Panc1 (cell line): ENCODE measurements around the gene FIBCD1. TPM values are rescaled to one million over a fixed set of nuclear protein-coding genes. Genes with fewer than 3 reads are reported as not detected.

Experiments
- ATAC-seq: fragments of 200-7000 bp; cut with Tn5 transposase; 2 replicates; pipeline ENCODE4 v1.9.1; 2020; ENCODE audit warnings: mild to moderate bottlenecking, moderate library complexity
- BruUV-seq: library from RNA; stranded (reverse); fragments of 400-500 nt; replicated peaks from 2 replicates; lab custom pipeline; 2021; lab: Mats Ljungman, UMichigan
- CTCF ChIA-PET: fragments of 300-600 bp; sonication (Branson Sonifier 250); formaldehyde crosslinking; loops from one replicate; lab custom pipeline; 2022; ENCODE audit warnings: antibody characterized with exemption; lab: Charles Lee
- POLR2A ChIA-PET: fragments of 300-600 bp; sonication (Branson Sonifier 250); formaldehyde crosslinking; loops from one replicate; lab custom pipeline; 2022; ENCODE audit warnings: antibody characterized with exemption; lab: Charles Lee
- DNase-seq: peaks from one replicate; pipeline ENCODE4 v3.0.0-alpha.2; 2010; ENCODE audit warnings: low read depth, low spot score
- H3K27ac ChIP-seq: 2 replicates; pipeline ENCODE4 v1.5.1; 2011; ENCODE audit warnings: mild to moderate bottlenecking, low read length, inconsistent platforms
- H3K27me3 ChIP-seq: fragments of 200-500 bp; sonication (Bioruptor generic); 2 replicates; pipeline ENCODE4 v1.6.0; 2014; ENCODE audit warnings: low read length, inconsistent platforms; ENCODE audit not compliant: control insufficient read depth, insufficient read depth
- H3K36me3 ChIP-seq: fragments of 200-500 bp; sonication (Bioruptor generic); 2 replicates; pipeline ENCODE4 v1.5.1; 2014; ENCODE audit warnings: inconsistent platforms, mild to moderate bottlenecking, low read length, moderate library complexity; ENCODE audit not compliant: control insufficient read depth, insufficient read depth
- H3K4me1 ChIP-seq: 2 replicates; pipeline ENCODE4 v1.5.1; 2011; ENCODE audit warnings: inconsistent platforms, mild to moderate bottlenecking, low read length, moderate library complexity; ENCODE audit not compliant: control insufficient read depth, insufficient read depth
- H3K4me3 ChIP-seq, 2 experiments: 2 replicates each; pipeline ENCODE4 v1.5.1; 2011 to 2012; ENCODE audit warnings: low read depth in 2 of 2, low read length in 2 of 2, mild to moderate bottlenecking in 2 of 2, inconsistent platforms in 1 of 2, moderate library complexity in 1 of 2
- H3K9me3 ChIP-seq: fragments of 200-500 bp; sonication (Bioruptor generic); 2 replicates; pipeline ENCODE4 v1.5.1; 2014; ENCODE audit warnings: low read depth, mild to moderate bottlenecking, inconsistent platforms, low read length, moderate library complexity; ENCODE audit not compliant: control insufficient read depth, insufficient read depth
- CTCF ChIP-seq: fragments of 450-650 bp; IDR thresholded peaks from 2 replicates; pipeline ENCODE4 v1.5.1; 2017; ENCODE audit warnings: mild to moderate bottlenecking
- POLR2AphosphoS5 ChIP-seq: IDR thresholded peaks from 2 replicates; pipeline ENCODE4 v1.6.1; 2012; ENCODE audit warnings: mild to moderate bottlenecking, low read depth, low read length, moderate library complexity
- REST ChIP-seq, 2 experiments: IDR thresholded peaks; 2 replicates each; pipeline ENCODE4 v1.6.1; 2011 to 2012; ENCODE audit warnings: low read depth in 2 of 2, control low read depth in 1 of 2, low read length in 1 of 2, mild to moderate bottlenecking in 1 of 2, moderate library complexity in 1 of 2; ENCODE audit not compliant: insufficient read depth in 1 of 2
- SIN3A ChIP-seq: IDR thresholded peaks from 2 replicates; pipeline ENCODE4 v1.6.1; 2012; ENCODE audit warnings: low read depth, mild to moderate bottlenecking, low read length, moderate library complexity, borderline replicate concordance; ENCODE audit not compliant: insufficient read depth
- TCF7L2 ChIP-seq: IDR thresholded peaks from 2 replicates; pipeline ENCODE4 v1.6.1; 2011; ENCODE audit warnings: mild to moderate bottlenecking, low read depth, low read length, inconsistent platforms
- in situ Hi-C: cut with HindIII; loops from 2 replicates; pipeline ENCODE4 v1.10.0; 2016; ENCODE audit warnings: low sequenced_read_pairs, low pct_unique_long_range_greater_than_20kb
- intact Hi-C: fragments of 100-400 bp; cut with micrococcal nuclease; formaldehyde crosslinking; loops from one replicate; pipeline ENCODE4 v1.10.0; 2022; ENCODE audit not compliant: unreplicated experiment
- total RNA-seq: library from RNA; stranded (reverse); gene quantifications from one replicate; pipeline ENCODE4 v1.2.1, GENCODE V29; 2021; ENCODE audit not compliant: unreplicated experiment

Gene FIBCD1
- total RNA-seq, 1 experiment from 2014 or later = 16.3 TPM

GRCh38 chr9:130919559-130920145, 19.4 kb downstream of the FIBCD1 start:
- no peak overlapping the region for H3K27ac ChIP-seq
- no peaks in the 10 kb centered on the region for H3K9me3 ChIP-seq
- H3K36me3 ChIP-seq = no peaks in the 10 kb centered on the region
- TF ChIP-seq POLR2AphosphoS5 (no peak), CTCF (no peak), SIN3A (no peak), REST (IDR thresholded peaks at IDR 0.05; ENCODE audit: insufficient read depth in 1 of 2, low read depth in 2 of 2, low read length in 1 of 2) (no peak), TCF7L2 (no peak)
- ATAC-seq = no peak
- no peaks in the 10 kb centered on the region for H3K27me3 ChIP-seq
- no peaks in the 10 kb centered on the region for H3K4me1 ChIP-seq
- in situ Hi-C loops (no loop called here), intact Hi-C loops (no loop called here)
- POLR2A ChIA-PET = no interaction called here
- DNase-seq = no peak
- no peak overlapping the region for H3K4me3 ChIP-seq
- CTCF ChIA-PET = no interaction called here
- BruUV-seq = no TSS peak

GRCh38 chr9:130918826-130919558, 20.1 kb downstream of the FIBCD1 start:
- in situ Hi-C loops (no loop called here), intact Hi-C loops (no loop called here)
- Histone ChIP-seq H3K9me3 (no peaks in the 10 kb centered on the region), H3K27ac (no peak overlapping the region), H3K27me3 (no peaks in the 10 kb centered on the region), H3K36me3 (no peaks in the 10 kb centered on the region), H3K4me3 (no peak overlapping the region), H3K4me1 (no peaks in the 10 kb centered on the region)
- ChIA-PET POLR2A (no interaction called here), CTCF (no interaction called here)
- TF ChIP-seq POLR2AphosphoS5 (no peak), SIN3A (no peak), CTCF (no peak), REST (IDR thresholded peaks at IDR 0.05; ENCODE audit: insufficient read depth in 1 of 2, low read depth in 2 of 2, low read length in 1 of 2) (no peak), TCF7L2 (no peak)
- no TSS peak for BruUV-seq
- no peak for ATAC-seq
- no peak for DNase-seq
